Islet of Langerhans (tissue), 1 donor: Measurements from ENCODE around the gene INF2.

Experiments used
- FAIRE-seq: peaks from one replicate; lab custom pipeline; 2011; peaks lifted over from hg19 to GRCh38; lab: Jason Lieb, UNC

The INF2 gene

DNA sequence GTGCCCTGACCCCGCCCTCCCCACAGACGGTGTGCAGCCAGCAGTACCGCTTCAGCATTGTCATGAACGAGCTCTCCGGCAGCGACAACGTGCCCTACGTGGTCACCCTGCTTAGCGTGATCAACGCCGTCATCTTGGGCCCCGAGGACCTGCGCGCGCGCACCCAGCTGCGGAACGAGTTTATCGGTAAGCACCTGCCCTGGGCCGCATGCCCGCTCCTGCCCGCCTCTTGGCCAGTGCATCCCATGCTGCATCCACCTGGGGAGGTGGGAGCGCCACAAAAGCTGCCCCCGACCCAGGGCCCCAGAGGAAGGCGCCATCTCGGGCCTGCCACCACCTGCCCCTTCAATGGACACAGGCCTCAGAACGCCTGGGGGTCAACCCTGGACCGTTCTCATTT, 13.9 kb downstream of the INF2 start:
- FAIRE-seq, result no peak

DNA sequence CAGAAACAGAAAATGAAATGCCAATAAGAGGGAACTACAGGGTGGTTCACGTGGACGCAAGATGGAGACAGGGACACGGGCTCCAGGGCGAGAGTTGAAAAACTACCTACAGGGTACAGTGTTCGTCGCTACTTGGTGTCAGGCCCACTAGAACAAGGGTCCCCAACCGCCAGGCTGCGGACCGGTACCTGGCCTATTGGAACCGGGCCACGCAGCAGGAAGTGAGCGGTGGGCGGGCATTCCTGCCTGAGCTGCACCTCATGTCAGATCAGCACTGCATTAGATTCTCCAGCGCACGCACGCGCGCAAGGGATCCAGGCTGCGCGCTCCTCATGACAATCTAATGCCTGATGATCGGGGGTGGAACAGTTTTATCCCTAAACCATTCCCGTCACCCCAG, 14.8 kb downstream of the INF2 start:
- no peak for FAIRE-seq

DNA sequence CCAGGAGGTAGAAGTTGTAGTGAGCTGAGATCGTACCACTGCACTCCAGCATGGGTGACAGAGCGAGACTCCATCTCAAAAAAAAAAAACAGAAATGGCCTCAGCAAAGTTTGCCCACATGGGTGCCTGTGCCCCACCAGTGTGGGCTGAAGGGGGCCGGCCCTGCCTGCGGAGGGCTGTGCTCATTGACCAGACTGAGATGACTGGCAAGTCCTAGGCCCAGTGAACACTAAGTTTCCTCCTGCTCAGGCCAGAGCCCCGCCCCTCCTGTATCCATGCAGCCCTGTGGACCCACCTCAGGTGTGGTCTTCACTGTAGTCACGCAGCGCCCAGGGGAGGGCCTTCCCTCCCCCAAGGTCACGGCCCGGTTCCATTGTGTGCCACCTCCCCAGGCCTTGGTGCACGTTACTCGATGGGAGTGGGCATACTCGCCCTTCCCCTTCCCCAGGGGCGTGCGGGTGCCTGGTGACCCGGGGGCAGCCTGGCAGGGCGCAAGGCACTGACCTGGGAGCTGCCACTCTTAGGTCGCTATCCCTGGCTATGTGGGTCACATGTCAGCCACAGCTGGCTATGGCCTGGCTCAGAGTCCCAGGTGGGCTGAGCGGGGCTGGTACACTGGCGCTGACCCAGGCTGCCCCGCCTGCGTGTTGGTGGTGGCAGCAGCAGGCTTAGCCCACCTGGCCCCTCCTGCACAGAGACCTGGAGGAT, 16.1 kb downstream of the INF2 start:
- no peak for FAIRE-seq

DNA sequence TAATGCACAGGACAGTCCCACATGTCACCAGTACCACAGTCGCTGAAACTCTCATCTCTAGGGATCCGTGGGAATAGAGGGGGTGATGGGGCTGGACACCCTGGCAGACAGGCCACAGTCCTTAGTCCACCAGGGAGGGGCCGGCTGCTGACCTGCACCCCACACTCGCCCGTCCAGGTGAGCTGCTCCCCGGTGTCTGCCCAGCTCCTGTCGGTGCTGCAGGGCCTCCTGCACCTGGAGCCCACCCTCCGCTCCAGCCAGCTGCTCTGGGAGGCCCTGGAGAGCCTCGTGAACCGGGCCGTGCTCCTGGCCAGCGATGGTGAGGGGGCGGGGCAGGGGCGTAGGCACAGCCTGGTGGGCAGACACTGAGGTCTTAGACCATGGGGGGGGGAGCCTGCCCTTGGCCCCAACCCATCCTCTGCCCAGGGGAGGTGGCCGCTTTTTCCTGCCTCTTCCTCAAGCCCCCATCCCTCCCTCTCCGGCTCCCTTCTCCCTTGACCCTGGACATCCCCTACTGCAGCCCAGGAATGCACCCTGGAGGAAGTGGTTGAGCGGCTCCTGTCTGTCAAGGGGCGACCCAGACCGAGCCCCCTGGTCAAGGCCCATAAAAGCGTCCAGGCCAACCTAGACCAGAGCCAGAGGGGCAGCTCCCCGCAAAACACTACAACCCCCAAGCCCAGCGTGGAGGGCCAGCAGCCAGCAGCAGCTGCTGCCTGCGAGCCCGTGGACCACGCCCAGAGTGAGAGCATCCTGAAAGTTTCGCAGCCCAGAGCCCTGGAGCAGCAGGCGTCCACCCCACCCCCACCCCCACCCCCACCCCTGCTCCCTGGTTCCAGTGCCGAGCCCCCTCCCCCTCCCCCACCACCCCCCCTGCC, 17.6 kb downstream of the INF2 start:
- FAIRE-seq, result no peak

DNA sequence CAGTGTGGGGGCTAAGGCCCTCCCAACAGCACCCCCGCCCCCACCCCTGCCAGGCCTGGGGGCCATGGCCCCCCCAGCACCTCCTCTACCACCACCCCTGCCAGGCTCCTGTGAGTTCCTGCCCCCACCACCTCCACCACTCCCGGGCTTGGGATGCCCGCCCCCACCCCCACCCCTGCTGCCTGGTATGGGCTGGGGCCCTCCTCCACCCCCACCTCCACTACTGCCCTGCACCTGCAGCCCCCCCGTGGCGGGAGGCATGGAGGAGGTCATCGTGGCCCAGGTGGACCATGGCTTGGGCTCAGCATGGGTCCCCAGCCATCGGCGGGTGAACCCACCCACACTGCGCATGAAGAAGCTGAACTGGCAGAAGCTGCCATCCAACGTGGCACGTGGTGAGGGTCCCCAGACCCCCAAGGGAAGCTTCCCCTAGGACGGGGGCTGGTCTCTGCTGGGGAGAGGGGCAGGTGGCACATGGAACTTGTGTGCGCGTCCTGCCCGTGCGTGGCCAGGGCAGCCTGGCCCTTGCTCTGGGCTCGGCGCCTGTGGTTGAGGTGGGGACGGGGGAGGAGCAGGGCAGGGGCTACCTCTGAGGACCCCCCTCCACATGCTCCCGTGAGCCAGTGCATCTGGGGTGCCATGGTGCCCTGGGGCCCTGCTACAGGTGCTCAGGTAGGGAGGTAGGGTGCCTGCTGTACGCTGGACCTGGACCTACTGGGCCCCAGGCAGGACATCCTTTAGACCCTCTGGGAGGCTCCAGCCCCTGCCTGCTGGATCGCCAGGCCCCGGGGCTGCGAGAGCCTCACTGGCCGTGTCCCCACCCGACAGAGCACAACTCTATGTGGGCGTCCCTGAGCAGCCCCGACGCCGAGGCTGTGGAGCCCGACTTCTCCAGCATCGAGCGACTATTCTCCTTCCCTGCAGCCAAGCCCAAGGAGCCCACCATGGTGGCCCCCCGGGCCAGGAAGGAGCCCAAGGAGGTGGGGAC, 18.5 kb downstream of the INF2 start:
- no peak for FAIRE-seq

DNA sequence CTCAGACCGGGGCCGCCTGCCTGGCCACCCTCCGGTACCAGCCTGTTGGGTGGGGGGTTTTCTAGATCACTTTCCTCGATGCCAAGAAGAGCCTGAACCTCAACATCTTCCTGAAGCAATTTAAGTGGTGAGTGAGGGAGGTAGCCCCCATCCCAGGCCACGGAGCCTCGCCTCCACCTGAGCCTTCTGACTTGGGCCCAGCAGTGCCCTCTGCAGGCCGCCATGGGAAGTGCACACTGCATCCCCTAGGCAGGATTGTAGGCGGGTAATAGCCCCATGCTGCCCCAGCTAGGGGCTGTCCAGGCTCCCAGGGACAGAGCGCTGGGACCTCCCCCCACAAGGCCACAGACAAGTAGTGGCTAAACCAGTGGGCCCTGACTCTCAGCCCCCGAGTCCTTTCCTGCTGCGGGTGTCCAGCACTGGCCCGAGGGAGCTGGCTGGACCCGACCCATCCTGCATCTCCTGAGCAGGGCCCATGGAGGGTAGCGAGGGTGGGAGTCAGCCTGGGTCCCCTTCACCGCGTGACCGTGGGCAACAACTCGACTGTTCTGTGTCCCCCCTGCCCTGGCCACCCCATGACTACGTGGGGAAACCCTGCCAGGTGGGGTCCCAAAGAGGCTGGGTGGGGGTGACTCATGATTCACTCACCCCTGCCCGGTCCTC, 19.3 kb downstream of the INF2 start:
- FAIRE-seq, result no peak

DNA sequence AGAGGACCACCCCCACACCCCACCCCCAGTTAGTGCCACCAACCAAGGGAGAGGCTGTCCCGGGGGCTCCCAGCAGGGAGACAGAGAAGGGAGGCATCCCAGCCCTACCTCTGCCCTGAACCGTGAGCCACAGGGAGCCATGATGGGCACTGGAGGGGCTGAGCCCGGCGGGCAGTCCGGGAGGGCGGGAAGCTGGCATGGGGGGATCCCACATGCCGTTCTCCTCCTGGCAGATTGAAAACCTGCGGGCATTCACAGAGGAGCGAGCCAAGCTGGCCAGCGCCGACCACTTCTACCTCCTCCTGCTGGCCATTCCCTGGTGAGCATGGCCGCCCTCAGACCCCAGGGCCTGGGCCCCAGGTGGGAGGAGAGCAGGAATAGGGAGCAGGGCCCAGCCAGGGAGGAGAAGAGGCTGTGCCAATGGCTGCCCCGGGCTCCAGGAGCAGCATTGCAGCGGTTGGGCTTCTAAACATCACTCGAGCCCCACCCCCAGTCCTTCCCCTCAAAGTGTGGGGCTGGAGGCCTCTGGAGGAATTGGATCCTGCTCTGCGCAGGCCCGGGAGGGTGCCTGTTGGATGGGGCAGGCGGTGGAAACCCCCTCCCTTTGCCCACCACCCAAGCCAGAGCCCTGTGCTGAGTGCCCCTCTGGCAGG, 20.1 kb downstream of the INF2 start:
- FAIRE-seq, result no peak

DNA sequence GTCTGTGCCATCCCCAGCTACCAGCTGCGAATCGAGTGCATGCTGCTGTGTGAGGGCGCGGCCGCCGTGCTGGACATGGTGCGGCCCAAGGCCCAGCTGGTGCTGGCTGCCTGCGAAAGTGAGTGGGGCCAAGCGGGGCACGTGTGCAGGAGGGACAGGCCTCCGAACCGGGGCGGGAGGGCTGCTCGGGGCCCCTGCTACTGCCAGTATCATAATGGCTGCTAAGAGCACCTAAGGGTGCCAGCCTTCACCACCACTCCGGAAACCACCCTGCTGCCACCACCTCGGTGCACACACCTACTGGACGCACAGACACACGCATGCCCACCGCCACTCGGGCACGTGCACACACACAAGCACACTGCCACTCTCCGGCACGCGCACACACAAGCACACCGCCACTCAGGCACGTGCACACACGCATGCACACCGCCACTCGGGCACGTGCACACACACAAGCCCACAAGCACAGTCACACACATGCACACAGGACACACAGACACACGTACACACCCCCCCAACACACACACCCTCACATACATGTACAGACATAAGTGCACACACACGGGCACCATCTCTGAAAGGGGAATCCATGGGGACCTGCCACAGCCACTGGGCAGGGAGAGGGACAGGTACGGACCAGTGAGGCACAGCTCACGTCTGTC, 20.8 kb downstream of the INF2 start:
- no peak for FAIRE-seq

DNA sequence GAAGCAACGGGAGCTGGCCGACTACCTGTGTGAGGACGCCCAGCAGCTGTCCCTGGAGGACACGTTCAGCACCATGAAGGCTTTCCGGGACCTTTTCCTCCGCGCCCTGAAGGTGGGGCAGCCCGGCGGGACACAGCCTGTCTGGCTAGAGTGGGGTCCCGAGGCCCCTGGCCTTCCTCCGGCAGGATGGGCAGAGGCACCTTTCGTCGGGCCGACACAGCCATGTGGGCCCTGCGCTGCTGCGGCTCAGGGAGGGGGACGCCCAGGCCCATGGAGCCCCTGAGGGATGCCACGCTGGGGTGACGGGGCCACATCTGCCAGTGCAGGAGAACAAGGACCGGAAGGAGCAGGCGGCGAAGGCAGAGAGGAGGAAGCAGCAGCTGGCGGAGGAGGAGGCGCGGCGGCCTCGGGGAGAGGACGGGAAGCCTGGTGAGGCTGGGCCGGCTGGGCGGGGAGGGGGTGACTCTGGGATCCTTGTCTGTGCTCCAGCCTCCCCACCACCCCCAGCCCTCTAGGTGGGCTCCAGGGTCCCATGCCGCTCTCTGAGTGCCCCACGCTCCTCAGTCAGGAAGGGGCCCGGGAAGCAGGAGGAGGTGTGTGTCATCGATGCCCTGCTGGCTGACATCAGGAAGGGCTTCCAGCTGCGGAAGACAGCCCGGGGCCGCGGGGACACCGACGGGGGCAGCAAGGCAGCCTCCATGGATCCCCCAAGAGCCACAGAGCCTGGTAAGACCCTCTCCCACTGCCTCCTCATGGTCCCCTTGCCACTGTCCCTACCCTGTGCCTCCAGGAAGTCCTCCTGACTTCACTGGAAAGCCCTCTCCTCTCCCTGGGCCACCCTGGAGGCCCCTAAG, 23.7 kb downstream of the INF2 start:
- FAIRE-seq, result no peak

DNA sequence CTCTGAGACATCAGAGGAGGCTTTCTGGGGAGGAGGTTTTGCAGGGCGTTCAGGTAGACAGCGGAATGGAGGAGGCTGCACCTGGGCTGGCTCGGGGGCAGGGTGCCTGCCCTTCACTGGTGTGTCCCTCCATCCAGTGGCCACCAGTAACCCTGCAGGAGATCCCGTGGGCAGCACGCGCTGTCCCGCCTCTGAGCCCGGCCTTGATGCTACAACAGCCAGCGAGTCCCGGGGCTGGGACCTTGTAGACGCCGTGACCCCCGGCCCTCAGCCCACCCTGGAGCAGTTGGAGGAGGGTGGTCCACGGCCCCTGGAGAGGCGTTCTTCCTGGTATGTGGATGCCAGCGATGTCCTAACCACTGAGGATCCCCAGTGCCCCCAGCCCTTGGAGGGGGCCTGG, 24.6 kb downstream of the INF2 start:
- FAIRE-seq, result no peak

DNA sequence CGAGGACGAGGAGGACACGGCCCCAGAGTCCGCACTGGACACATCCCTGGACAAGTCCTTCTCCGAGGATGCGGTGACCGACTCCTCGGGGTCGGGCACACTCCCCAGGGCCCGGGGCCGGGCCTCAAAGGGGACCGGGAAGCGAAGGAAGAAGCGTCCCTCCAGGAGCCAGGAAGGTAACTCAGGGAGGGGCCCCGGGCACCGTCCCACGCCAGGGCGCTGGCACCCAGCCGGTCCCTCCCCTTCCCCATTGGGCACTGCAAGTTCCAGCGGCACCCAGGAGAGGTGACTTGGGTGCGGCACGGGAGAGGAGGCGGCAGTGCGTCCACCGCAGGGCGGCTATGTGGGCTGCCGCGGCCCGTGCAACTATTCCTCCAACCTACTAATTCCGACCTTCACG, 25.3 kb downstream of the INF2 start:
- FAIRE-seq, result no peak

DNA sequence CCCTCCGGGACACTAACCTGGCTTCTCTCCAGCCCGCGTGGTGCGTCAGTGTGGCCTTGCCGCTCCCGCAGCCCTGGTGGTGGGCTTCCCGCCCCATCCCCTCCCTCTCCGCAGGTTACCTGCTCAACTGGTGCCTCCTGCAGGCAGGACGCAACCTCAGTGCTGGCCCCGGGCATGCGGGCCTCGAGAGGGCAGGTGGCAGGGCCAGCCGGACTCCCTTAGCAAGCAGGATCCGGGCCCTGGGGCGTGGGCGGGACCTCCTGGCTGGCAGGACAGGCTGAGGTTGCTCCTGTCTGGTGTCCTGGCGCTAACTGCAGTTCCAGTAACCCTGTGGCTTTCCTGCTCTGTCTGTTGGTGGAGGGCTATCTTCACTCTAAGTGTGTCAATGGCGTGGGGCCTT, 26.0 kb downstream of the INF2 start:
- FAIRE-seq, result no peak

DNA sequence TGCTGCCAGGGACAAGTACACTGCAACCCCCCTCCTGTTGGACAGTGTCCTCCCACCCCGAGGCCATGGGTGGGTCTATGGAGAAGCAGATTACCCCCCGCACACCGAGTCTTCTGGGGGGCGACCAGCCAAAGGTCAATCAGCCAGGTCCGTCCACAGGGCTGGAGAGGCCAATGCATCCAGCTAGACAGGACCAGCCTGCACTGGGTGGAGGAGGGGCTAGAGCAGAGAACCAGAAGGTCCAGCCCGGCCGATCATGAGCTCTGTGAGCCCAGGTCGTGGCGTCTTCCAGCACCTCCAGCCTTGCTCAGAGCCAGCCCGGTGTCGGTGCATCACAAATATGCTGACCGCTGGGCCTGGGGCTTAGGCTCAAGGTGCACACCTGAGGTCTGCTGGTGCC, 26.5 kb downstream of the INF2 start:
- no peak for FAIRE-seq

DNA sequence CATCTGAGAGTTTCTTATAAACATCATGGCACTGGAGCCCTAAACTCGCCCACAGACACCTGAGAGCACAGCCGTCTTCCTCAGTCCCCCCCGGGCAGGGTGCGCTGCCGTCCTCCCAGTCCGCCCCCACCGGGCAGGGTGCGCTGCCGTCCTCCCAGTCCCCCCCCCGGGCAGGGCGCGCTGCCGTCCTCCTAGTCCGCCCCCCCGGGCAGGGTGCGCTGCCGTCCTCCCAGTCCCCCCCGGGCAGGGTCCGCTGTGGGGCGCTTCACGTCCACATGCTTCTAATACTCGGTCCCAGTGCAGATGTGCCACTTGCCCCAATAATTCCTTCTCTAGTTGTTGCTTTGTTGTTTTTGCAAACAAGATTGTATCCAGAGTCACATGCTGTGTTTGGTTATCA, 27.7 kb downstream of the INF2 start:
- FAIRE-seq, result no peak

DNA sequence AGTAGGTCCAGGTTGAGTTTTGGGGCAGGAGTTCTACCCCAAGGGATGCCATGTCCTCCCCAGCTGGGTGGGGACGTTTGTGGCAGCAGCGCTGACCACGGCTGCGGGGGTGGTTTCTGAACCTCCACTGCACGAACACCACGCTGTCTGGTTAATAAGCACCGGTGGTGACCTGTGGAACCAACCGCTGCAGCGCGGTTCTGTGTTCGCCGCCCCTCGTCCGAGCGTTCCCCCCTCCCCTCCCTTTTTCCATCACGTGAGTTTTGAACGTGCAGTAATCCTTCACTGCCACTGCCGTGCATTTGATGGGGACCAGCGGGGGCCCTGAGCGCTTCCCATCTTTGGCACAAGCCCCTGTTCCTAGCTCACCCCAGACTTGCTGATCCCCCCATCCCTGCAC, 28.2 kb downstream of the INF2 start:
- FAIRE-seq, result no peak

DNA sequence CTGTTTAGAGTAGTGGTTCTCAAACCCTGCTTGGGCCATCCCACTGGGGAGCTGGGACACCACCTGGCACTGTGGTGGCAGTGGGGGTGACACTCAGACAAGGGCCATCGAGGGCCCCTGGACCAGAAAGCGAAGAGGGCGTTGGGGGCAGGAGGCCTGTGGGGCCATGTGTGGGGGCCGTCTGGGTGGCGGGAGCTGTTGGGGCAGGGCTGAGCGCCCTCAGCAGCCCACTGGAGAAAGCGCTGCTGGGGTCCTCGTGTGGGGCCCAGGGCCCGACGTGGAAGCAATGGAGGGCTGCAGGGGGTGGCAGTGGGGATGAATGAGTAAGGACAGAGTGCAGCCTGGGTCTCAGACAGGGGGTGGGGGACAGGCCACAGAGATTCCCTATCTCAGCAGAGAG, 28.7 kb downstream of the INF2 start:
- no peak for FAIRE-seq

DNA sequence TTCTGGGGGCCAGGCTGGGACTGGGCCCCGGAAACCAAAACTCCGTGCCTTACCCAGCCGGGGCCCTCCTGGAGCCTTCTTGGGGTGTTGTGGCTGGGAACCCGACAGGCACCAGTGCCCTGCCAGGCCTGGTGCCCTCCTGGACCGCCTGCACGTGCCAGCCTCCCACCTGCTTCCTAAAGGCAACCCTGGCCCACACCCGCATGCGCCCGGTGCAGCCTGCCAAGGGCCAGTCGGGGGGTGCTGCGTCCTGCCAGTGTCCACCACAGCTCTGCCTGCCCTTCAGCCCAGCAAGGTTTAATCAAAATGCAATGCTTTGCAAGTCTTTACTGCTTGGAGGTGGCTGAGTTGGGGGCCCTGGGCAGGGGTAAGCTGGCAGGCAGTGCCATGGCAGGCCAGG, 29.5 kb downstream of the INF2 start:
- FAIRE-seq, result no peak

DNA sequence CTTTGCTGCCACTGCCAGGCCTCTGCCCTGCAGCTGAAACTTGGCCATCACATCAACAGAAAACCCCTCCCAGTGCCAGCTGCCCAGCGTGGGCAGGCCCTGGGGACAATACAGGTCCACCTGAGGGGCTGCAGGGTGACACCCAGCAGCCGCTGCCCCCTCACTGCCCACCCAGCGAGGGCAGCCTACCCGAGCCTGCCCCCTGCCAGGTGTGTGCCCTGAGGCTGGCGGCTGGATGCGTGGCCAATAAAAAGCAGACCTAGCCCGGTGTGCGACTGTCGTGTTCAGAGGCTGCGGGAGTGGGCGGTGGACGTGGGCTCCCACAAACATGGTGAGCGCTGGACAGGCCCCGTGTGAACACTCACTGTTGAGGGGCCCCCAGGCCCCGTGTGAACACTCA, 29.9 kb downstream of the INF2 start:
- no peak for FAIRE-seq

DNA sequence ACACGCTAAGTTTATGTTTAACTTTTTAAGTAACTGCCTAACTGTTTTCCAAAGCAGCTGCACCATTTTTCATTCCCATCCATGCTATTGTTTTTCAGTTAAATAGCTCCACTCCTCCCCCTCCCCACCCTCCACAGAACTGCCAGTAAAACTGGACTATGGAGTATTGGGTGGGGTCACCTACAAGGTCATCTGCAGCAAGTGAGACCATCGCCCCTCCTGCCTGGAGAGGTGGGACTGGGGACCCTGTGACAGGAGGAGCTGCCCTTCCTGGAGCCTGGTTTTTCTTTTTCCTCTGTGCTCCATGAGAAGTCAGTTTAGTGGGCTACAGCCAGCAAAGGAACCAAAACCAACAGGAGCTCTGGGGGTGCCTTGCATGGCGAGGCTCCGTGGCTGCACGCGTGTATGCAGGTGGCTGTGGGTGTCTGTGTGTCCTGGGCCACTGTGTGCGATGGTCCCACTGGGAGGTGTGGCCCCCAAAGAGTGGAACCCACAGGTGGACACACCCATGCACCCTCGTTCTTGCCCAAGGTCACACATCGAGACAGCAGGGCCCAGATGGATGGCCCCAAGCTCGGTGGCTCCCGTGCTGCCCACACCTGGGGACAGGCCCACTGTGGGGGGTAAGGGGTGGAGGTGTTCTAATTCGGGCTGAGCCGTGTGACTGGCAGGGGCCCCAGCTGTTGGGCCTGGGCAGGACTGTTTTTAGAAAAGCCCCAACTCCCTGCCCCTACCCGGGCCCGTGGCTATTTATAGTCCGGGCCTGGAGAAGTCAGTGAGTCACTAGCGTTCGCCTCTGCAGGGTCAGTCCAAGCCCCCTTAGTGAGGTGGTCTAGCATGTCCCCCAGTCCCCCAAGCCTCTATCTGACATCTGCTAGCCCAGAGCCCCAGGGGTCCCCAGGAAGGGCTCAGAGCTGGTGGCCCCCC, 32.4 kb downstream of the INF2 start:
- FAIRE-seq, result no peak
